Measurements from ENCODE around the gene C2CD5.
A peak's percentile ranks its signal among the peaks of the same experiment; 100 is the strongest.
"Not testable (repeated sequence)": the region's sequence is repeated elsewhere in the genome, so short reads cannot be mapped to it uniquely, and the experiment has no call there.

Gene C2CD5

GRCh38 chr12:22447223-22447622, 97.1 kb downstream of the C2CD5 start:
- no peaks in the 10 kb centered on the region for H3K9me3 ChIP-seq (ENCODE audit: insufficient read depth, low read depth, low read length)
- no peaks in the 10 kb centered on the region for H3K4me1 ChIP-seq (ENCODE audit: insufficient read depth, low read length)
- H3K4me3 ChIP-seq (ENCODE audit: low read length) = no peak overlapping the region
- 89% methylated on average over 4 of the region's 4 CpGs for WGBS
- H3K27ac ChIP-seq (ENCODE audit: low read depth, low read length) = no peak overlapping the region
- no peaks in the 10 kb centered on the region for H3K36me3 ChIP-seq (ENCODE audit: insufficient read depth, low read length)
- H3K27me3 ChIP-seq (ENCODE audit: insufficient read depth, low read length) = no peaks in the 10 kb centered on the region
- no peak overlapping the region for H3K9ac ChIP-seq (ENCODE audit: low read depth, low read length)

GRCh38 chr12:22444317-22444665, 100.1 kb downstream of the C2CD5 start:
- WGBS = 94% methylated on average over 11 of the region's 11 CpGs
- not testable (repeated sequence) for H3K4me1 ChIP-seq (ENCODE audit: insufficient read depth, low read length); H3K4me3 ChIP-seq (ENCODE audit: low read length); H3K9ac ChIP-seq (ENCODE audit: low read depth, low read length); H3K9me3 ChIP-seq (ENCODE audit: insufficient read depth, low read depth, low read length); H3K27me3 ChIP-seq (ENCODE audit: insufficient read depth, low read length); H3K27ac ChIP-seq (ENCODE audit: low read depth, low read length); H3K36me3 ChIP-seq (ENCODE audit: insufficient read depth, low read length)

GRCh38 chr12:22443379-22444316, 100.7 kb downstream of the C2CD5 start:
- no peak overlapping the region for H3K9ac ChIP-seq (ENCODE audit: low read depth, low read length)
- no peaks in the 10 kb centered on the region for H3K36me3 ChIP-seq (ENCODE audit: insufficient read depth, low read length)
- H3K27me3 ChIP-seq (ENCODE audit: insufficient read depth, low read length) = no peaks in the 10 kb centered on the region
- WGBS = 39% methylated on average over 14 of the region's 17 CpGs
- no peaks in the 10 kb centered on the region for H3K4me1 ChIP-seq (ENCODE audit: insufficient read depth, low read length)
- H3K27ac ChIP-seq (ENCODE audit: low read depth, low read length) = no peak overlapping the region
- H3K4me3 ChIP-seq (ENCODE audit: low read length) = no peak overlapping the region
- H3K9me3 ChIP-seq (ENCODE audit: insufficient read depth, low read depth, low read length) = no peaks in the 10 kb centered on the region

- H3K27ac ChIP-seq (ENCODE audit: low read depth, low read length) = peak overlapping the region; percentile 28; the same call in 1 of the 2 replicates
- H3K4me1 ChIP-seq (ENCODE audit: insufficient read depth, low read length) = peaks cover 10% of the 10 kb centered on the region; the same call in 1 of the 2 replicates
- H3K9me3 ChIP-seq (ENCODE audit: insufficient read depth, low read depth, low read length) = no peaks in the 10 kb centered on the region
- WGBS = 46% methylated on average over 10 of the region's 10 CpGs
- H3K4me3 ChIP-seq (ENCODE audit: low read length) = no peak overlapping the region
- no peaks in the 10 kb centered on the region for H3K27me3 ChIP-seq (ENCODE audit: insufficient read depth, low read length)
- peak overlapping the region; percentile 47; the same call in 1 of the 2 replicates for H3K9ac ChIP-seq (ENCODE audit: low read depth, low read length)
- no peaks in the 10 kb centered on the region for H3K36me3 ChIP-seq (ENCODE audit: insufficient read depth, low read length)
Observed at GRCh38 chr12:22437031-22437806, 107.1 kb downstream of the C2CD5 start.

GRCh38 chr12:22435583-22435982, 108.8 kb downstream of the C2CD5 start:
- H3K27me3 ChIP-seq (ENCODE audit: insufficient read depth, low read length) = no peaks in the 10 kb centered on the region
- H3K27ac ChIP-seq (ENCODE audit: low read depth, low read length) = no peak overlapping the region
- no peaks in the 10 kb centered on the region for H3K9me3 ChIP-seq (ENCODE audit: insufficient read depth, low read depth, low read length)
- H3K4me3 ChIP-seq (ENCODE audit: low read length) = no peak overlapping the region
- H3K9ac ChIP-seq (ENCODE audit: low read depth, low read length) = no peak overlapping the region
- peaks cover 10% of the 10 kb centered on the region; the same call in 1 of the 2 replicates for H3K4me1 ChIP-seq (ENCODE audit: insufficient read depth, low read length)
- no CpG with 5 or more reads among the region's 3 CpGs for WGBS
- H3K36me3 ChIP-seq (ENCODE audit: insufficient read depth, low read length) = no peaks in the 10 kb centered on the region

GRCh38 chr12:22431693-22432251, 112.6 kb downstream of the C2CD5 start:
- Histone ChIP-seq H3K4me1 (ENCODE audit: insufficient read depth, low read length) (peaks cover 5% of the 10 kb centered on the region; the same call in 1 of the 2 replicates), H3K27me3 (ENCODE audit: insufficient read depth, low read length) (no peaks in the 10 kb centered on the region), H3K9me3 (ENCODE audit: insufficient read depth, low read depth, low read length) (no peaks in the 10 kb centered on the region), H3K27ac (ENCODE audit: low read depth, low read length) (no peak overlapping the region), H3K36me3 (ENCODE audit: insufficient read depth, low read length) (no peaks in the 10 kb centered on the region), H3K4me3 (ENCODE audit: low read length) (no peak overlapping the region), H3K9ac (ENCODE audit: low read depth, low read length) (no peak overlapping the region)
- 87% methylated on average over 1 of the region's 1 CpG for WGBS

- no peak overlapping the region for H3K27ac ChIP-seq (ENCODE audit: low read depth, low read length)
Observed at GRCh38 chr12:22416801-22417200, 127.5 kb downstream of the C2CD5 start.

GRCh38 chr12:22415342-22416309, 128.7 kb downstream of the C2CD5 start:
- no peaks in the 10 kb centered on the region for H3K27me3 ChIP-seq (ENCODE audit: insufficient read depth, low read length)
- H3K4me3 ChIP-seq (ENCODE audit: low read length) = no peak overlapping the region
- no peak overlapping the region for H3K27ac ChIP-seq (ENCODE audit: low read depth, low read length)
- H3K4me1 ChIP-seq (ENCODE audit: insufficient read depth, low read length) = no peaks in the 10 kb centered on the region
- WGBS = 82% methylated on average over 3 of the region's 4 CpGs
- H3K9me3 ChIP-seq (ENCODE audit: insufficient read depth, low read depth, low read length) = no peaks in the 10 kb centered on the region
- no peaks in the 10 kb centered on the region for H3K36me3 ChIP-seq (ENCODE audit: insufficient read depth, low read length)
- H3K9ac ChIP-seq (ENCODE audit: low read depth, low read length) = no peak overlapping the region

More at GRCh38 chr12:22416801-22417200, 127.5 kb downstream of the C2CD5 start:
- Histone ChIP-seq H3K9ac (ENCODE audit: low read depth, low read length) (no peak overlapping the region), H3K9me3 (ENCODE audit: insufficient read depth, low read depth, low read length) (no peaks in the 10 kb centered on the region), H3K4me1 (ENCODE audit: insufficient read depth, low read length) (no peaks in the 10 kb centered on the region), H3K4me3 (ENCODE audit: low read length) (no peak overlapping the region), H3K27me3 (ENCODE audit: insufficient read depth, low read length) (no peaks in the 10 kb centered on the region), H3K36me3 (ENCODE audit: insufficient read depth, low read length) (no peaks in the 10 kb centered on the region)

GRCh38 chr12:22414742-22415141, 129.6 kb downstream of the C2CD5 start:
- Histone ChIP-seq H3K4me1 (ENCODE audit: insufficient read depth, low read length) (no peaks in the 10 kb centered on the region), H3K27me3 (ENCODE audit: insufficient read depth, low read length) (no peaks in the 10 kb centered on the region), H3K27ac (ENCODE audit: low read depth, low read length) (no peak overlapping the region), H3K36me3 (ENCODE audit: insufficient read depth, low read length) (no peaks in the 10 kb centered on the region), H3K4me3 (ENCODE audit: low read length) (no peak overlapping the region), H3K9ac (ENCODE audit: low read depth, low read length) (no peak overlapping the region), H3K9me3 (ENCODE audit: insufficient read depth, low read depth, low read length) (no peaks in the 10 kb centered on the region)
- WGBS = 80% methylated on average over 2 of the region's 2 CpGs

- Histone ChIP-seq H3K27ac (ENCODE audit: low read depth, low read length) (no peak overlapping the region), H3K36me3 (ENCODE audit: insufficient read depth, low read length) (no peaks in the 10 kb centered on the region), H3K4me3 (ENCODE audit: low read length) (no peak overlapping the region), H3K4me1 (ENCODE audit: insufficient read depth, low read length) (no peaks in the 10 kb centered on the region), H3K9me3 (ENCODE audit: insufficient read depth, low read depth, low read length) (no peaks in the 10 kb centered on the region), H3K27me3 (ENCODE audit: insufficient read depth, low read length) (no peaks in the 10 kb centered on the region), H3K9ac (ENCODE audit: low read depth, low read length) (no peak overlapping the region)
- WGBS = 95% methylated on average over 1 of the region's 3 CpGs
Observed at GRCh38 chr12:22413592-22413991, 130.8 kb downstream of the C2CD5 start.
